ENCODE results near the gene KCNIP4.

The KCNIP4 gene

DNA sequence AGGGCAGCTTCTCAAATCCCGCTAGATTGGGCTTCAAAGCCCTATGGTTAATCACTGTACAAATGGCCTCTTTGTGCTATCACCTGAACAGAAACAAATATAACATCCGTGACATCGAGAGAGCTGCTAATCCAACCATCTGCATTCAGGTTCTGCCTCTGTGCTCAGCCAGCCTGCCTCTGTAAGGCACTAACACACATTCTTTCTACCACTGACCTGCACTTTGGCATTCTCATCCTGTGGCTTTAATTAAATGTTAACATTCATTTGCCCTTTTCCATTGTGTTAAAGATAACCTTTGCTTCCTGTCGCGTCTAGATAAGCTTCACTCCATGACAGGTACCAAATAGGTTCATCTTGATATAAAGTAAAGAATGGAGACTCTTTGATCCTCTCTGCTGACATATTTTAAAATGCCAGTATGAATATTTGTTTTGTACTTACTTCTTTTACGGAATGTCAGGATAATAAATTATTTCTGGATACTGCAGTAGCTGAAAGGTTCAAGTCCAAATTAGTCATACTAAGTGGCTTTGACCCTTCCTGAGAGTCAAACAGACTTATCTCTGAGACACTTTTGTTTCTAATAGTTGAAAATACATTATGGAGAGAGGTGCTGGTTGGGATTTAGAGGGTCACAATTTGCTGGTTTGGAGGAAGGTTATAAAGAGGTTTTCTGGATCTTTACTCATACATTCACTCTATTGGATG lies 742.6 kb downstream of the KCNIP4 start:
- TF ChIP-seq, protein P1, sequence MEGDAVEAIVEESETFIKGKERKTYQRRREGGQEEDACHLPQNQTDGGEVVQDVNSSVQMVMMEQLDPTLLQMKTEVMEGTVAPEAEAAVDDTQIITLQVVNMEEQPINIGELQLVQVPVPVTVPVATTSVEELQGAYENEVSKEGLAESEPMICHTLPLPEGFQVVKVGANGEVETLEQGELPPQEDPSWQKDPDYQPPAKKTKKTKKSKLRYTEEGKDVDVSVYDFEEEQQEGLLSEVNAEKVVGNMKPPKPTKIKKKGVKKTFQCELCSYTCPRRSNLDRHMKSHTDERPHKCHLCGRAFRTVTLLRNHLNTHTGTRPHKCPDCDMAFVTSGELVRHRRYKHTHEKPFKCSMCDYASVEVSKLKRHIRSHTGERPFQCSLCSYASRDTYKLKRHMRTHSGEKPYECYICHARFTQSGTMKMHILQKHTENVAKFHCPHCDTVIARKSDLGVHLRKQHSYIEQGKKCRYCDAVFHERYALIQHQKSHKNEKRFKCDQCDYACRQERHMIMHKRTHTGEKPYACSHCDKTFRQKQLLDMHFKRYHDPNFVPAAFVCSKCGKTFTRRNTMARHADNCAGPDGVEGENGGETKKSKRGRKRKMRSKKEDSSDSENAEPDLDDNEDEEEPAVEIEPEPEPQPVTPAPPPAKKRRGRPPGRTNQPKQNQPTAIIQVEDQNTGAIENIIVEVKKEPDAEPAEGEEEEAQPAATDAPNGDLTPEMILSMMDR (IDR thresholded peaks at IDR 0.05; ENCODE audit: insufficient read depth, low read depth, low read length, missing control alignments), result no peak
- no peak for DNase-seq (ENCODE audit: low read depth)
- H3K4me3 ChIP-seq (ENCODE audit: low read length), result no peak overlapping the region

DNA sequence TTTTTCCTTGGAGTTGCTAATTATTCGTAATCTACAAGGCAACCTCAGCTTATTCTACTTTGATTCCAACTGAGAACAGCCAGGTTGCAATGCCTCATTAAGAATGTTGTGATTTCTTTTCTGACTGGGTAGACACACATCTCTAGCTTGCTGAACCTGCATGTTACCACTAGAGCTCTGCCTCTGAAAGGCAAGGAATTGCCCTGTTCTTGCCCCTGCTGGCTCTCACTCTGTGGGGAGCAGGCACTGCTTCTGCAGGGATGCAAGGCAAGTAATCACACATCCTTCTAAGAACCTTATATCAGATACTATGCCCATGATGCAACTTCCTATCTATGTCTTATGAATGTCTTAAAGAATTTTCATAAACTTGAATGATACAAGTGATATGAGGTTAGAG lies 745.2 kb downstream of the KCNIP4 start:
- TF ChIP-seq, protein P1 (IDR thresholded peaks at IDR 0.05; ENCODE audit: insufficient read depth, low read depth, low read length, missing control alignments), result no peak
- no peak for DNase-seq (ENCODE audit: low read depth)
- H3K4me3 ChIP-seq (ENCODE audit: low read length), result no peak overlapping the region

DNA sequence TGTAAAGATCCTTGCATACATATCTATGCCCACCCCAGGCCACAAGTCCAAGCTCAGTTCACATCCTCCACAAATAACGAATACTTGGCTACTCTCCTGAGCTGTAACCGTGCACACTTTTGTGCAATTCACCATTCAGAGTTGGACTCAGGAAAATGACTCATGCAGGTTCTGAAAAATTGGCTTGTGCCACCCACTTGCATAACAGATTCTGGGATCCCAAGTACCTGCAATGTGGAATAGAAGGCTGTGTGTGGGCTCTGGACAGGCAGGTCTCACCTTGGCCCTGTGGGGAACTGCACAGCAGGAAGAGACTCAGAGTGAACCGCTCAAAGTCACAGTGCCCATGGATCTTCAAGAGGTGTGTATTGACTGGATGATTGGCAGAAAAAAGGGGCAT lies 745.6 kb downstream of the KCNIP4 start:
- peak; percentile 24 for DNase-seq (ENCODE audit: low read depth)
- H3K4me3 ChIP-seq (ENCODE audit: low read length), result no peak overlapping the region
- TF ChIP-seq, protein P1 (IDR thresholded peaks at IDR 0.05; ENCODE audit: insufficient read depth, low read depth, low read length, missing control alignments), result no peak

DNA sequence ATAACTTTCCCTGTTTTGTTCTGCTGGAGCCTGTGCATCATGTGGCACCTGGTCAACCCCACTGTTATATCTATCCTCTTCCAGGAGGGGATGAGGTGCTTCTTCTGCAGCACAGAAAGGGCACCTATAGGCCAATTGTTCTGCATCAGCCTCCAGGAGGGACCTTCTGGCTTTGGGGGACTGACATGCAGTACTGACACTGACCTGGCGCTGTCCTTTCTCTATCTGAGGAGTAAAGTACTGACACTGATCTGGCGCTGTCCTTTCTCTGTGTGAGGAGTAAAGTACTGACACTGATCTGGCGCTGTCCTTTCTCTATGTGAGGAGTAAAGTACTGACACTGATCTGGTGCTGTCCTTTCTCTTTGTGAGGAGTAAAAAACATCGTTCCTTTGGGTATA lies 749.9 kb downstream of the KCNIP4 start:
- TF ChIP-seq, protein P1 (IDR thresholded peaks at IDR 0.05; ENCODE audit: insufficient read depth, low read depth, low read length, missing control alignments), result no peak
- no peak for DNase-seq (ENCODE audit: low read depth)
- no peak overlapping the region for H3K4me3 ChIP-seq (ENCODE audit: low read length)

DNA sequence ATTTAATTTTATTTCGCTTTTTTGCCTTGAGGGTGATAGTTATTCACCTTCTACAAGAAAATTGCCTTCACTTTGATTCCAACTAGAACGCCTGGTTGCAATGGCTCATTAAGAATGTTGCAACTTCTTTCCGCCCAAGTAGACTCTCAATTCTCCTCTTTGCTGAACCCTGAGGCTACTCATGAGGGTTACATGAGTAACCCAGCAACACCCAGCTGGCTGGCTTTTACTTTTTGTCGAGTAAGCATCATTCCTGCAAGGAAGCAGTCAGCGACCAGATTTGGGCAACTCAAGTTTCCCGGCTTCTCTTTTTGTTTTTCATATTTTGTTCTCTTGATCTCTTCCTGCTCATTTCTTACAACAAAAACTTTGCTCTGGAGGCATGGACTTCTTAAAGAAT lies 752.9 kb downstream of the KCNIP4 start:
- TF ChIP-seq, protein P1 (IDR thresholded peaks at IDR 0.05; ENCODE audit: insufficient read depth, low read depth, low read length, missing control alignments), result no peak
- H3K4me3 ChIP-seq (ENCODE audit: low read length), result no peak overlapping the region
- peak; percentile 56 for DNase-seq (ENCODE audit: low read depth)

DNA sequence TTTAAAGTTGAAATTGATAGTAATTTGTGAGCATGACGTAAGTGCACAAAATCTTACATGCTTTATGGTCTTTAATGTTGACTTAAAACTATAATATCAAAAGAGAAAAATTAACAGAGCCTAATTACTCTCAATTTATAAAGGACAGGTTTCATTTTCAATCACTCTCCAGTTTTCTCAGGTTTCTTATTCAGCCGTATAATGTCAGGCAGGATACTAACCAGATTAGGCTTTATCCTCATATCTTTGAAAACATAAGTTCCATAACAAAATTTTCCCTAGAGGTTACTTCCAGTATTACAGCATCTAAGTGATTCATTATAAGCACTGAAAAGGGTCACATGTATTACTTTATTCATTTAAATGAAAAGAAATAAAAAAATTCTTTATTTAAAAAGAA lies 756.2 kb downstream of the KCNIP4 start:
- no peak overlapping the region for H3K4me3 ChIP-seq (ENCODE audit: low read length)
- DNase-seq (ENCODE audit: low read depth), result no peak
- TF ChIP-seq, protein P1 (IDR thresholded peaks at IDR 0.05; ENCODE audit: insufficient read depth, low read depth, low read length, missing control alignments), result no peak

DNA sequence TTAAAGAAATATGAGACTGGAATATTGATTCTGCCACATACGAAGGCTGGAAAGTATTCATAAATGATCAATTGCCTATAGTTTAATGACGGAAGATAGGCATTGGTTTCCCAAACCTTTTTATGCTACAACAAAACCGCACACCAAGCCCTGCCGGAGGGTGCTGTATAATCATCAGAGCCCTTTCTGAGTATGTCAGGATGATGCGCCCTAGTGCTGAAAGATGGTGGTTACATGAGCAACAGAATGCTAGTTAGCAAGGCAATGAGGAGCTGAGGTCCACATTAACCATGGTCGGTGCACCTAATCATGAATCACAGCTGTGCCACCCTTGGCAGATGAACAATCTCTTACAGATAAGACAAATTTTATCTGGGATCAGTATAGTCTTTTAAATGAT lies 757.3 kb downstream of the KCNIP4 start:
- no peak for DNase-seq (ENCODE audit: low read depth)
- no peak overlapping the region for H3K4me3 ChIP-seq (ENCODE audit: low read length)
- TF ChIP-seq, protein P1 (IDR thresholded peaks at IDR 0.05; ENCODE audit: insufficient read depth, low read depth, low read length, missing control alignments), result no peak
